Measurements from ENCODE around the gene RCOR1. TPM values are rescaled to one million over a fixed set of nuclear protein-coding genes. Genes with fewer than 3 reads are reported as not detected.

RCOR1 gene
- total and polyA plus RNA-seq, 2 of the 4 experiments (the other 2 are of a cell fraction) = 9.0 to 11.2 TPM

GRCh38 chr14:102675396-102675795 lies 82.9 kb downstream of the RCOR1 start:
- Histone ChIP-seq H3K36me3 (ENCODE audit: control insufficient read depth, insufficient read depth, low read length) (no peaks in the 10 kb centered on the region), H4K91ac (ENCODE audit: insufficient read depth, low read depth, low read length) (no peak overlapping the region), H3K79me1 (ENCODE audit: low read depth in 1 of 2, low read length in 2 of 2) (peaks cover 14 to 23% of the 10 kb centered on the region in 2 experiments), H3K27me3 (ENCODE audit: control insufficient read depth, insufficient read depth, low read length) (no peaks in the 10 kb centered on the region), H2AK5ac (ENCODE audit: low read depth, low read length) (no peak overlapping the region), H3K18ac (ENCODE audit: low read depth, low read length) (no peak overlapping the region), H3K4me1 (ENCODE audit: control insufficient read depth, insufficient read depth, low read length) (peaks cover 4% of the 10 kb centered on the region; the same call in 1 of the 2 replicates), H2BK5ac (ENCODE audit: low read depth, low read length, poor library complexity, severe bottlenecking) (no peak overlapping the region), H4K8ac (ENCODE audit: low read depth in 2 of 2, low read length in 2 of 2) (no peak overlapping the region), H3K4me2 (ENCODE audit: low read depth, low read length) (no peak overlapping the region), H3K14ac (replicated peaks; ENCODE audit: low read depth, low read length) (no peak overlapping the region), H3K4me3 (ENCODE audit: insufficient read depth, low read depth, low read length) (no peak overlapping the region), H4K5ac (ENCODE audit: low read depth, low read length) (no peak overlapping the region), H3K9me3 (ENCODE audit: control insufficient read depth, insufficient read depth, low read length) (no peaks in the 10 kb centered on the region), H4K20me1 (ENCODE audit: insufficient read depth, low read length) (peaks cover 5% of the 10 kb centered on the region; the same call in 1 of the 2 replicates), H3K56ac (ENCODE audit: extremely low read depth, insufficient read depth, low read length) (no peak overlapping the region), H2AFZ (replicated peaks; ENCODE audit: low read length, poor library complexity) (no peak overlapping the region), H2BK20ac (ENCODE audit: low read depth, low read length) (no peak overlapping the region), H2BK120ac (ENCODE audit: low read depth, low read length) (no peak overlapping the region), H3K27ac (ENCODE audit: insufficient read depth, low read length) (no peak overlapping the region), H2AK9ac (replicated peaks; ENCODE audit: low read depth, low read length, poor library complexity) (no peak overlapping the region), H2BK15ac (ENCODE audit: low read depth, low read length) (no peak overlapping the region), H3K4ac (ENCODE audit: low read depth, low read length) (no peak overlapping the region), H3K23ac (ENCODE audit: low read depth, low read length) (no peak overlapping the region), H3K9ac (ENCODE audit: low read depth, low read length) (no peak overlapping the region), H3K9me1 (ENCODE audit: insufficient read depth, low read length) (no peaks in the 10 kb centered on the region; the same call in 1 of the 2 replicates)
- dilution Hi-C loops (cut with HindIII; ENCODE audit: low sequenced_read_pairs, unreplicated experiment) = no loop called here
- POLR2A ChIA-PET (ENCODE audit: unreplicated experiment) = no interaction called here
- BruUV-seq (replicated peaks) = no TSS peak
- TF ChIP-seq MAFK (IDR thresholded peaks at IDR 0.05; ENCODE audit: low read depth, low read length) (no peak), RCOR1 (IDR thresholded peaks at IDR 0.05; ENCODE audit: insufficient replicate concordance, low read length) (no peak), ELK1 (IDR thresholded peaks at IDR 0.05; ENCODE audit: borderline replicate concordance, low read depth, low read length) (no peak), CTCF (conservative IDR thresholded peaks at IDR 0.05; ENCODE audit: low read depth, low read length) (no peak), RAD21 (IDR thresholded peaks at IDR 0.05; ENCODE audit: low read length) (no peak), MAZ (IDR thresholded peaks at IDR 0.05; ENCODE audit: borderline replicate concordance, low read depth, low read length) (no peak), SMC3 (IDR thresholded peaks at IDR 0.05; ENCODE audit: low read depth, low read length) (no peak), CEBPB (IDR thresholded peaks at IDR 0.05; ENCODE audit: low read depth, low read length) (no peak), CHD1 (IDR thresholded peaks at IDR 0.05; ENCODE audit: low read depth, low read length) (no peak), NFE2L2 (IDR thresholded peaks at IDR 0.05; ENCODE audit: low read depth, low read length) (no peak), FOS (IDR thresholded peaks at IDR 0.05; ENCODE audit: low read depth, low read length) (no peak), POLR2A (IDR thresholded peaks at IDR 0.05; ENCODE audit: low read depth, low read length) (no peak), USF2 (IDR thresholded peaks at IDR 0.05; ENCODE audit: low read depth, low read length) (no peak), BHLHE40 (IDR thresholded peaks at IDR 0.05; ENCODE audit: low read depth, low read length) (no peak), MXI1 (IDR thresholded peaks at IDR 0.05; ENCODE audit: borderline replicate concordance, low read depth, low read length) (no peak), RFX5 (IDR thresholded peaks at IDR 0.05; ENCODE audit: low read depth, low read length) (no peak)
- intact Hi-C loops (cut with micrococcal nuclease) = no loop called here
- in situ Hi-C loops (cut with MboI; ENCODE audit: low sequenced_read_pairs) = no loop called here
- ATAC-seq (ENCODE audit: low read depth) (no peak), DNase-seq (no peak)
- no CpG with 5 or more reads among the region's 3 CpGs for WGBS, 2 experiments (ENCODE audit: extremely low coverage in 2 of 2, insufficient read length in 1 of 2)
- CTCF ChIA-PET = interaction anchor here (0.5 kb wide), 1 partner anchor 80 kb away, joined by 4 read pairs; no protein-coding TSS in a partner anchor
